ENCODE data around the gene UBE2J2. TPM values are rescaled to one million over a fixed set of nuclear protein-coding genes. Genes with fewer than 3 reads are reported as not detected.

UBE2J2 gene
- total and polyA plus RNA-seq, 2 of the 4 experiments (the other 2 are of a cell fraction), result 20.6 to 67.5 TPM

DNA sequence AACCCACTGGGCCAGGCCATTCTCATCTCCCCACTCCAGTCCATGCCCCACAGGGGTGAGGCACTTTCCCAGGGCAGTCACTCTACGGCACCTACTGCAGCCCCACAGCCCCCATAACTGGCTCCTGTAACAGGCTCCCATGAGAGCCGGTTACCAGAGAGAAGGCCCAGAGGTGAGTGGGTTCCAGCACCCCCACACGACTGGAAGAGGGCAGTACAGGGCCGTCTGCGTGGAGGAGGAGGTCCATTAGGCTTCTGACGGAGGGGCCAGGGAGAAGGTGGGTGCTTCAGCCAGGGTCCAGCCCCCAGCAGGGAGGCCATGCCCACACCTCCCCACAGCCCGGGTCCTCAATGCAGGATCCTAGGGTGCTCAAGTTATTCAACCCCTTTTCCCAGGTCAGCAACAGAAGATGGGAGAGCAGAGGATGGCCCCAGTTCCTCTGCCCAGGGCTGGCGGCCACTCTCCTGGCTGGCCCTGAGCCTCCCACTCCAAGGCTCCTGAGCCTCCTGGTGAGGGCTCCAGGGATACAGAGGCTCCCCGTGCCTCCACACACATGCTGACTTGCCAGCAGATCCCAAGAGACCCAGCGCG, 32.5 kb upstream of the UBE2J2 start:
- Histone ChIP-seq H2BK120ac (ENCODE audit: low read depth, low read length) (0 out of 2 replicates have a peak overlapping the region, but pooled peaks have one; percentile 1), H4K5ac (ENCODE audit: low read depth, low read length) (0 out of 2 replicates have a peak overlapping the region, but pooled peaks have one; percentile 21), H3K4me2 (ENCODE audit: low read depth, low read length) (peak overlapping the region; percentile 100), H4K91ac (ENCODE audit: insufficient read depth, low read depth, low read length) (peak overlapping the region; percentile 76), H3K18ac (ENCODE audit: low read depth, low read length) (no peak overlapping the region), H3K9me1 (ENCODE audit: insufficient read depth, low read length) (peaks cover 3% of the 10 kb centered on the region), H4K20me1 (ENCODE audit: insufficient read depth, low read length) (peaks cover 39% of the 10 kb centered on the region), H2BK15ac (ENCODE audit: low read depth, low read length) (no peak overlapping the region; the same call in 2 of the 3 replicates), H3K4ac (ENCODE audit: low read depth, low read length) (peak overlapping the region; percentile 90), H2AK9ac (replicated peaks; ENCODE audit: low read depth, low read length, poor library complexity) (peak overlapping the region; percentile 97), H3K27me3 (ENCODE audit: control insufficient read depth, insufficient read depth, low read length) (no peaks in the 10 kb centered on the region), H2BK5ac (ENCODE audit: low read depth, low read length, poor library complexity, severe bottlenecking) (peak overlapping the region; percentile 75), H3K36me3 (ENCODE audit: control insufficient read depth, insufficient read depth, low read length) (peaks cover 13% of the 10 kb centered on the region), H3K4me3 (ENCODE audit: insufficient read depth, low read depth, low read length) (peak overlapping the region; percentile 93), H3K9me3 (ENCODE audit: control insufficient read depth, insufficient read depth, low read length) (no peaks in the 10 kb centered on the region), H3K9ac (ENCODE audit: low read depth, low read length) (peak overlapping the region; percentile 91), H2AK5ac (ENCODE audit: low read depth, low read length) (peak overlapping the region; percentile 91), H3K23ac (ENCODE audit: low read depth, low read length) (peak overlapping the region; percentile 94), H3K56ac (ENCODE audit: extremely low read depth, insufficient read depth, low read length) (peak overlapping the region; percentile 4; the same call in 1 of the 2 replicates), H3K14ac (replicated peaks; ENCODE audit: low read depth, low read length) (peak overlapping the region; percentile 61), H3K27ac (ENCODE audit: insufficient read depth, low read length) (peak overlapping the region; percentile 89), H4K8ac (ENCODE audit: low read depth in 2 of 2, low read length in 2 of 2) (peak overlapping the region; percentile 34 to 72; a peak in 3 of 4 replicates), H2AFZ (replicated peaks; ENCODE audit: low read length, poor library complexity) (no peak overlapping the region), H3K4me1 (ENCODE audit: control insufficient read depth, insufficient read depth, low read length) (peaks cover 31% of the 10 kb centered on the region), H3K79me1 (ENCODE audit: low read depth in 1 of 2, low read length in 2 of 2) (peaks cover 3 to 66% of the 10 kb centered on the region in 2 experiments; a peak in 3 of 4 replicates), H2BK20ac (ENCODE audit: low read depth, low read length) (no peak overlapping the region)
- TF ChIP-seq, protein P1, sequence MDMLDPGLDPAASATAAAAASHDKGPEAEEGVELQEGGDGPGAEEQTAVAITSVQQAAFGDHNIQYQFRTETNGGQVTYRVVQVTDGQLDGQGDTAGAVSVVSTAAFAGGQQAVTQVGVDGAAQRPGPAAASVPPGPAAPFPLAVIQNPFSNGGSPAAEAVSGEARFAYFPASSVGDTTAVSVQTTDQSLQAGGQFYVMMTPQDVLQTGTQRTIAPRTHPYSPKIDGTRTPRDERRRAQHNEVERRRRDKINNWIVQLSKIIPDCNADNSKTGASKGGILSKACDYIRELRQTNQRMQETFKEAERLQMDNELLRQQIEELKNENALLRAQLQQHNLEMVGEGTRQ (IDR thresholded peaks at IDR 0.05; ENCODE audit: low read depth, low read length), result no peak
- no peak for TF ChIP-seq POLR2A (IDR thresholded peaks at IDR 0.05; ENCODE audit: low read depth, low read length)
- no peak for TF ChIP-seq CEBPB (IDR thresholded peaks at IDR 0.05; ENCODE audit: low read depth, low read length)
- TF ChIP-seq NFE2L2 (IDR thresholded peaks at IDR 0.05; ENCODE audit: low read depth, low read length), result no peak
- TF ChIP-seq RFX5 (IDR thresholded peaks at IDR 0.05; ENCODE audit: low read depth, low read length), result no peak
- TF ChIP-seq, protein P2, sequence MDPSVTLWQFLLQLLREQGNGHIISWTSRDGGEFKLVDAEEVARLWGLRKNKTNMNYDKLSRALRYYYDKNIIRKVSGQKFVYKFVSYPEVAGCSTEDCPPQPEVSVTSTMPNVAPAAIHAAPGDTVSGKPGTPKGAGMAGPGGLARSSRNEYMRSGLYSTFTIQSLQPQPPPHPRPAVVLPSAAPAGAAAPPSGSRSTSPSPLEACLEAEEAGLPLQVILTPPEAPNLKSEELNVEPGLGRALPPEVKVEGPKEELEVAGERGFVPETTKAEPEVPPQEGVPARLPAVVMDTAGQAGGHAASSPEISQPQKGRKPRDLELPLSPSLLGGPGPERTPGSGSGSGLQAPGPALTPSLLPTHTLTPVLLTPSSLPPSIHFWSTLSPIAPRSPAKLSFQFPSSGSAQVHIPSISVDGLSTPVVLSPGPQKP (IDR thresholded peaks at IDR 0.05; ENCODE audit: borderline replicate concordance, low read depth, low read length), result no peak
- TF ChIP-seq, protein P3, sequence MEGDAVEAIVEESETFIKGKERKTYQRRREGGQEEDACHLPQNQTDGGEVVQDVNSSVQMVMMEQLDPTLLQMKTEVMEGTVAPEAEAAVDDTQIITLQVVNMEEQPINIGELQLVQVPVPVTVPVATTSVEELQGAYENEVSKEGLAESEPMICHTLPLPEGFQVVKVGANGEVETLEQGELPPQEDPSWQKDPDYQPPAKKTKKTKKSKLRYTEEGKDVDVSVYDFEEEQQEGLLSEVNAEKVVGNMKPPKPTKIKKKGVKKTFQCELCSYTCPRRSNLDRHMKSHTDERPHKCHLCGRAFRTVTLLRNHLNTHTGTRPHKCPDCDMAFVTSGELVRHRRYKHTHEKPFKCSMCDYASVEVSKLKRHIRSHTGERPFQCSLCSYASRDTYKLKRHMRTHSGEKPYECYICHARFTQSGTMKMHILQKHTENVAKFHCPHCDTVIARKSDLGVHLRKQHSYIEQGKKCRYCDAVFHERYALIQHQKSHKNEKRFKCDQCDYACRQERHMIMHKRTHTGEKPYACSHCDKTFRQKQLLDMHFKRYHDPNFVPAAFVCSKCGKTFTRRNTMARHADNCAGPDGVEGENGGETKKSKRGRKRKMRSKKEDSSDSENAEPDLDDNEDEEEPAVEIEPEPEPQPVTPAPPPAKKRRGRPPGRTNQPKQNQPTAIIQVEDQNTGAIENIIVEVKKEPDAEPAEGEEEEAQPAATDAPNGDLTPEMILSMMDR (conservative IDR thresholded peaks at IDR 0.05; ENCODE audit: low read depth, low read length), result peak; percentile 29; the same call in 1 of the 2 replicates
- no peak for TF ChIP-seq RCOR1 (IDR thresholded peaks at IDR 0.05; ENCODE audit: insufficient replicate concordance, low read length)
- TF ChIP-seq RAD21 (IDR thresholded peaks at IDR 0.05; ENCODE audit: low read length), result peak; percentile 34
- no peak for TF ChIP-seq SMC3 (IDR thresholded peaks at IDR 0.05; ENCODE audit: low read depth, low read length)
- TF ChIP-seq CHD1 (IDR thresholded peaks at IDR 0.05; ENCODE audit: low read depth, low read length), result no peak
- TF ChIP-seq MAZ (IDR thresholded peaks at IDR 0.05; ENCODE audit: borderline replicate concordance, low read depth, low read length), result no peak
- POLR2A ChIA-PET (ENCODE audit: unreplicated experiment), result no interaction called here
- in situ Hi-C loops (cut with MboI; ENCODE audit: low sequenced_read_pairs) (no loop called here), dilution Hi-C loops (cut with HindIII; ENCODE audit: low sequenced_read_pairs, unreplicated experiment) (no loop called here), intact Hi-C loops (cut with micrococcal nuclease) (loop anchor here (5.0 kb wide), 2 partner anchors 51 to 184 kb away; partner anchors contain the start of gene MXRA8)
- peak; percentile 27 for DNase-seq
- no peak for ATAC-seq (ENCODE audit: low read depth)
- TSS peak; percentile 23 for BruUV-seq (replicated peaks)
- 47% methylated on average over 4 of the region's 11 CpGs; no CpG with 5 or more reads in 1 of the 2 experiments for WGBS, 2 experiments (ENCODE audit: extremely low coverage in 2 of 2, insufficient read length in 1 of 2)
- CTCF ChIA-PET, result no interaction called here

All from IMR-90 (cell line).